ENCODE data around the gene MTRF1. TPM values are rescaled to one million over a fixed set of nuclear protein-coding genes. Genes with fewer than 3 reads are reported as not detected.

Gene MTRF1
- total RNA-seq, 1 experiment from 2014 or later = 11.4 TPM

GRCh38 chr13:41306271-41307145 is 43.1 kb upstream of the MTRF1 start:
- Histone ChIP-seq H3K9me2 (ENCODE audit: insufficient read depth) (no peaks in the 10 kb centered on the region), H4K20me1 (ENCODE audit: insufficient read depth) (no peaks in the 10 kb centered on the region), H3K9me3 (ENCODE audit: control insufficient read depth in 1 of 2, insufficient read depth in 1 of 2, low read depth in 1 of 2, low read length in 2 of 2) (no peaks in the 10 kb centered on the region), H3K27me3 (ENCODE audit: insufficient read depth, low read length) (no peaks in the 10 kb centered on the region), H3K4me1 (ENCODE audit: control insufficient read depth in 1 of 2, insufficient read depth in 2 of 2, low read length in 2 of 2) (peaks cover 5 to 9% of the 10 kb centered on the region in 2 experiments; a peak in 2 of 4 replicates), H2AFZ (ENCODE audit: low read depth, low read length, poor library complexity, severe bottlenecking) (no peak overlapping the region), H3K27ac (ENCODE audit: low read depth, low read length) (no peak overlapping the region), H3K4me3 (replicated peaks in 1 of 2; ENCODE audit: low read depth in 1 of 2, low read length in 2 of 2) (no peak overlapping the region), H3K79me2 (ENCODE audit: insufficient read depth, low read length) (peaks cover 4% of the 10 kb centered on the region; the same call in 1 of the 2 replicates), H3K9ac (ENCODE audit: low read length) (no peak overlapping the region), H3K4me2 (ENCODE audit: low read length) (no peak overlapping the region), H3K36me3 (ENCODE audit: control insufficient read depth in 1 of 2, insufficient read depth in 2 of 2, low read length in 2 of 2) (no peaks in the 10 kb centered on the region)
- no peak for TF ChIP-seq SP1 (IDR thresholded peaks at IDR 0.05; ENCODE audit: low read depth)
- TF ChIP-seq JUND (IDR thresholded peaks at IDR 0.05) = no peak
- no peak for TF ChIP-seq CEBPB (IDR thresholded peaks at IDR 0.05; ENCODE audit: low read depth)
- no peak for TF ChIP-seq ZNF274 (IDR thresholded peaks at IDR 0.05; ENCODE audit: low read depth, low read length)
- no peak for TF ChIP-seq YY1 (IDR thresholded peaks at IDR 0.05; ENCODE audit: extremely low read depth, insufficient replicate concordance, low read depth, low read length)
- TF ChIP-seq POLR2AphosphoS5 (IDR thresholded peaks at IDR 0.05; ENCODE audit: low read depth, low read length) = no peak
- TF ChIP-seq ZBTB33 (IDR thresholded peaks at IDR 0.05; ENCODE audit: extremely low read depth, insufficient replicate concordance, low read length) = no peak
- no peak for TF ChIP-seq CBX3 (IDR thresholded peaks at IDR 0.05; ENCODE audit: low read depth)
- no peak for TF ChIP-seq EZH2 (IDR thresholded peaks at IDR 0.05)
- TF ChIP-seq SRF (IDR thresholded peaks at IDR 0.05; ENCODE audit: low read depth) = no peak
- TF ChIP-seq CTCF (IDR thresholded peaks at IDR 0.05 in 2 of 3, conservative IDR thresholded peaks at IDR 0.05 in 1 of 3; ENCODE audit: borderline replicate concordance in 1 of 3, insufficient read depth in 1 of 3, low read depth in 2 of 3, low read length in 2 of 3) = no peak
- intact Hi-C loops (cut with micrococcal nuclease) = no loop called here
- ChIA-PET RAD21 (ENCODE audit: low non-redundant PET in 1 of 2, low total read pairs in 2 of 2, uncharacterized antibody in 2 of 2, unreplicated experiment in 2 of 2) (no interaction called here), POLR2A (no interaction called here), CTCF (no interaction called here)
- no TSS peak for BruUV-seq (replicated peaks)
- ATAC-seq = no peak
- DNase-seq (ENCODE audit: low read depth, low spot score) = no peak
